MV-4-11 (cell line): Measurements from ENCODE around the gene TEX35.
A peak's percentile ranks its signal among the peaks of the same experiment; 100 is the strongest.

Experiments used
- DNase-seq: peaks from one replicate; lab custom pipeline; 2025; lab: John Stamatoyannopoulos, UW

TEX35 gene

DNA sequence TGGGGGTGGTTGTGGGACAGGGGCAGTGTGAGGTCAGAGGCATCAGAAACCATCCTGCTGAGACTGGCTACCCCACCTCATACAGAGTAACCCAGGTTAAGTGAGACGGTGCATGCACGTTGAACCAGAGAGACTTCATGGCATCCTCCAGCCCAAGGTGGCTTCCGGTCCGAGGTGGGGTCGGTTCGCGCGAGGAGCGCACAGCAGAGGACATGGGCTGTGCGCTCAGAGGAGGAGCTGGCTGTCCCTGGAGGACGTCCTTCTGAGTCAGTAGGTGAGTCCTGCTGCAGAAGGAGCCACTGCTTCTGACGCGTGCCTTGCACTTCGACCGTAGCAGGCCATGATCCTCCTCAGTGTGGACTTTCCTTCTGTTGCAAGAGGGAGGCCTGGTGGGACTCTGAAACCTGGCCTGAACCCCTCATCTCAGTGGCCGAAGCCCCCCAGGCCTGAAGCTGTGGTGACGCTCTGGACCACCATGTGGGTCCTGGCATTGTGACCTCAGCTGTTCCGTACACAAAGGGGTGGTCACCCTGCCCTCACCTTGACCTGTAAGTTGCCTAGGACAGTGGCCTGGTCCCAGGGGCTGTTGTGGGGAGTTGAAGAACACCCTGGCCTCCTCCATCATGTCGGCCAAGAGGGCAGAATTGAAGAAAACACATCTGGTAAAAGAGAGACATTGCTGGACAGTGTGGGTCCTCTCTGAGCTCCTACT, at the start of gene TEX35:
Gene TEX35, plus strand, starts transcription at position 544 of the 712 bp plus-strand sequence. Its CDS starts 80 bp downstream, at position 624.
- DNase-seq, result no peak

DNA sequence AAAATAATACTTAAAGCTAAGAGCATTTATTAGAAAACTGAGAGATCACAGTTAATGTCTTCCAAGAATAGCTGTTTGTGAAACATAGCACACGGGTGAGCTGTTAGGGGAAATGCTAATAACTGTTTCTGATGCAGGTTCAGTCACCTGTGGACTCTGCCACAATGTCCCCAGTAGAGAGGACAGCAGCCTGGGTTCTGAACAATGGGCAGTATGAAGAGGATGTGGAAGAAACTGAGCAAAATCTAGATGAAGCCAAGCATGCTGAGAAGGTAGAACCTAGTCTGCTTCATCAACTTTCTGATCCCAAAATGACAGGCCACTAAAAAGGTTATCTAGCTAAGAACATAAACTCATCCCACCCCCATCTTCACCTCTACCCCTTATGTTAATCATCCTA, 48.8 kb upstream of the TEX35 start:
- no peak for DNase-seq

GRCh38 chr1:178464566-178464965, 48.3 kb upstream of the TEX35 start:
- no peak for DNase-seq

DNA sequence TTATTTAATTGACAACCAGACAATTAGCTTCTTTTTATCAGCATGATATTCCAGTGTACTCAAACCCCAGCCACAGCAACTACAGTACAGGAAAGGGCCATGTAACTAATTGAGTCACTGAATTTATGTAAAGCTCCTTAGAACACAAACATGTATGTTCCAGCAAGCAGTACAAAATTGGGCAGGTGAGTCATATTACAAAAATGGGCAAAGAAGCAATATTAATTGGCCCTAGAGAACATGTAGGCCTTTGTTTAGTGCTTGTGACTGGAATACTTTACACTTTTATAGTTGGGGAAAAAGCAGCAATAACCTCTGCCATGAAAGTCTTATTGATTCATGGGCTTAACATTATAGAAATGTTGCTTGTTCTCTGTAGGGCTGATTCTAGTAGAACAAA, 47.9 kb upstream of the TEX35 start:
- no peak for DNase-seq

DNA sequence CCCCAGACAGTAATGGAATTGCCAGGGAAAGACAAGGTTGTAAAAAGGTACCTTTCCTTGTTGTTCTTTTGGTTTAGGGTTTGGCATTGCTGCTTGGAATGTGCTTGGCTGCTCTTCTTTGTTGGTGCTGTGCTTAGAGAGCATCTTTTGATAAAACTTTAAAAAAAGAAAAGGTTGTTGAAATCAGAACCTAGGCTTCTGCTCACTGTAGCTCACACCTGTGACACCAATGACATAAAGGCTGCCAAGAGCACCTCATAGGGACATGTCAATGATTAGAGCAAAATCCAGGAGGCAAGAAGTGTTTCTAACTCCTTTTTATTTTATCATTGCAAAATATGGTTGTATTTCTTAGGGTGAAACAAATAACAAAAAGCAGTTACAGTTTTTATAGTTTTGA, 45.1 kb upstream of the TEX35 start:
- no peak for DNase-seq

GRCh38 chr1:178470411-178470960, 42.4 kb upstream of the TEX35 start:
- no peak for DNase-seq

- no peak for DNase-seq
Observed at GRCh38 chr1:178472531-178472930, 40.4 kb upstream of the TEX35 start.

- DNase-seq, result no peak
Observed at GRCh38 chr1:178477373-178477772, 35.5 kb upstream of the TEX35 start.

- peak; percentile 70 for DNase-seq
Observed at GRCh38 chr1:178477841-178478240, 35.1 kb upstream of the TEX35 start.

DNA sequence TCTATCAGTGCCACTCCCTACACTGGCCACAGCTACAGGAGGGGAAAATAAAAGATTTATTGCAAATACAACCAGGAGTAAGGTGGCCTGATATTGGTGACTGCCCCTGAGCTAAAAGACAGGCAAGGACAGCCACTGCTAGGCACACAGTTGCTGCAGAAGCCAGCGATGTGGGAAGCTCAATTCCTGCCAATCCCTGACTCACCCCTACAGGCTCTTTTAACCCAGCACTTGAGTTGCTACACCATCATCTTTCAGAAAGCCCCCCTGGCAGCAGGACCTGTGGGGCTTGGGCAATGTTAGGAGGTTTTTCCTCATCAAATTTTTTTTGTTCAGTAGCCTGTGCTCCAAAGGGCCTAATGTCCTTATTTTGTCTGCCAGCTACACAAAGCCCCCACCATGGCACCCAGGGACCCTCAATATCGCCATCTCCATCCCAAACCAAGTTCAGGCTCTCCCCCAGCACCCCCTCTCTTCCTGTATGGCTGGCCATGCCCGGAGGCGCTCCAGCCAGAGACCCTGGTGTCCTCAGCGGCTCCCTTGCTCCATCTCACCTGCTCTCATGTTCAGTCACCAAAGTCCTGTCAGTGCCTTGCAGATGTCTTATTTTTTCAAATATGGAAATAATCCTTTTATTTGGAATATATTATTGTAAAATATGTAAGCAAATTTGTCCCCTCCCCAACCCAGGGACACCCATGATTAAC, 29.5 kb upstream of the TEX35 start:
- no peak for DNase-seq

DNA sequence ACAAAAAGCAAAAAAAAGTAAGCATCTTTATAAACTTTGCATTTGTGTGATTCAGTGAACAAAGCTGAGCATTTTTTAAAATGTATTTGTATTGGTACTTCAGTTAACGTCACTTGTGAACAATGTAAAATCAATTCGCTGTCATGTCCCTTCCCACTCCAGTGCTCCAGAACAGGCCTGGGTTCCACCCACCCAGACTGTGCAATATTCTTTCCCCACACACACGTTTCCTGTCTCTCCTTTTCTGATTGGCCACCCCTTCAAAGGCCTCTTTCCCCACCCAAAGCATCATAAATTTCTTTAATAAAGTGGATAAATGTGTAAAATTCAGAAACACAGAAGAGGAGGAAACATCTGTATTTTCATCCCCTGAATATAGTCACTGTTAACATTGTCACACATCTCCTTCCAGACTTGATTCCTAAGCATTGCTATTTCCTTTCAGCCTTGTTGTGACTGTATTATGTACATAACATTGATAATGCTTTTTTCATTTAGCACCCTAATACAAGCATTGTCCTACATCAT, 28.1 kb upstream of the TEX35 start:
- no peak for DNase-seq

- peak; percentile 4 for DNase-seq
Observed at GRCh38 chr1:178485541-178485981, 27.3 kb upstream of the TEX35 start.

GRCh38 chr1:178486100-178487069, 26.5 kb upstream of the TEX35 start:
- no peak for DNase-seq

GRCh38 chr1:178487070-178487615, 25.8 kb upstream of the TEX35 start:
- DNase-seq, result no peak

DNA sequence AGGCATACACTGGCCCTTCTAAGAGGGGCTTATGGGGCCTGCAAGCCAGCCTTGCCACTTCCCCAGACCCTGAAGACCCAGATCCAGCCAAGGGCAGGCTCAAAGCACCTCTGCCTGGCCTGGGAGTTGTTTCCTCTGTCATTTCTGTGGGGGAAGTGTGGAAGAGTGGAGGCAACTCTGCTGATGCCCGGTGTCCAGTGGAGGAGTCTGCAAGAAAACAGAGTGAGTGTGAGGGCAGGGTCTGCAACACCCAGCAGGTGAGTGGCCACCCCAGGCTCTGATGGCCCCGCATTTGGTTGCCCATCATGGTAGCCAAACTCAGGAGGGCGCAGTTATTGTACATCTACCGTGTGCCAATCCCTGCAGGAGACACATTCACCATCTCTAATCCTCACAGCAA, 24.5 kb upstream of the TEX35 start:
- DNase-seq, result no peak

DNA sequence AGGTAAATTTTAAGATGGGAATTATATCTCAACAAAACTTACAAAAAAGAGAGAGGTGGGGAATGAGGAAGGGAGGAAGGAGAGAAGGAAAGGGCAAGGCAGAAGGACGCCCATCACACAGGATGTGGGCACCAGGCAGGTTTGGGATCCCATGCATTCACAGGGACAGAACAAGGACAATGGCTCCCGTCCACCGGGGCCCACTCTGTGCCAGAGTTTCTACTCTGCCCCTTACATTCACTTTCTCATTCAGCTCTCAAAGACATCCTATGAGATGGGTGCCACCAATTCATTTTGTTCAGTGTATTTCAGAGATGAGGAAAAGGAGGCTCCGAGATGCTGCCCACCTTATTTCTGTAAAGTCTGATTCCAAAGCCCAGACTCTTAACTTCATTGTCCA, 23.5 kb upstream of the TEX35 start:
- no peak for DNase-seq

GRCh38 chr1:178490136-178490535, 22.8 kb upstream of the TEX35 start:
- no peak for DNase-seq

GRCh38 chr1:178490967-178491366, 21.9 kb upstream of the TEX35 start:
- DNase-seq, result no peak

- DNase-seq, result no peak
Observed at GRCh38 chr1:178491721-178492120, 21.2 kb upstream of the TEX35 start.

DNA sequence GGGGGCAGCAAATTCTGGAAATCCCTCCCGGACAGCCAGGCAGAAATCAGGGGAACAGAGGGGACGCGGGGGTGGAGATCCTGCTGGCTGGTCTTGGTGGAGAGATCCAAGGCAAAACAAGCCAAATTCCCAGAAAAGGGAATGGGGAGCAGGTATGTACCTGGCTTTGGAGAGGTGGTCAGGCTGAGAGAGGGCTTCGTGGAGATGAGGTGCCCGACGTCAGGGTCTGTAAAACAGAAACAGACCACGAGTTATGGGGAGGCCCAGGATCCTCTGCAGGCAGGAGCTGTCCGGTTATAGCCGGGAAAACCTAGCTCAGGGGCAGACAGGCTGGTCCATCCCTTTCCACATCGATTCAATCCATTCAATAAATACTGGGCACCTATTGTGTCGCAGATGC, 20.6 kb upstream of the TEX35 start:
- DNase-seq, result no peak

DNA sequence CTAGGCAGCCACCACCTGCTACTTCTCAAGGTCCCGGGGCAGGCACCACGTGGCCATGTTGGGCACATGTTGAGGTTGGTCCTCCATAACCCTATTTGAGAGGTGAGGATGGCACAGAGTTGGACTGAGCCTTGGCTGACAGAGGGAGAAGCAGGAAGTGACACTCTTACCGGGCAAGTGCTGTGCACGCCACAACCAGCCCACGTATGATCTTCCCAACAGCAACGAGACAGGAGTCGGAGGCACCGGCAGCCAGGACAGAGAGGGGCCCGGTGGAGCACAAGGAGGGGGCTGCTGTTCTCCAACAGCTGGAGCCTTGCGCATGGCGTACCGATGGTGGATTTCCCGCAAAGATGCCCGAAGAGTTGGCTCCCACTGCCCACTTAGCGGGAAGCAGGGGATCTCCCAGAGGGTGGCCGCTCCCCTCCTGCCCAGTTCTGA, 19.6 kb upstream of the TEX35 start:
- no peak for DNase-seq

DNA sequence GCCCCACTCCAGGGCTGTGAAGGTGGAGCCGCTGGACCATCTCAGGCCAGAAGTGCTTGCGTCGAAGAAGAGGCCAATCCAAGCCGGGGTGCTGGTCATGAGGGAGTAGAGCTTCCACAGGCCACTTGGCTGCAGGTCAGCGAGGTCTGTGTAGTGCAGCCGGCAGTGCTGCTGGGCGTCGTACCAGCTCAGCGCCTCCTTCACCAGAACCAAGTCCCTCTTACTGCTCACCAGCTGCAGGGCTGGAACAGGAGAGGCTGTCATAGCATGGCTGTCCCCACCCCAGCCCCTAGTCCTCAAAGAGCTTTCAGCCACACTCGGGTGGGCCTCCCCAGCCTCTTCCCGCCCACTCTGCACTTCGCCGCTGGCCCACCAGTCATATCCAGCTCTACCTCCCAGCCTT, 18.3 kb upstream of the TEX35 start:
- no peak for DNase-seq
